Hepatic stellate cell (primary cell): ENCODE results near the gene PTPRQ.
"Not testable (repeated sequence)": the region's sequence is repeated elsewhere in the genome, so short reads cannot be mapped to it uniquely, and the experiment has no call there.

Experiments
- DNase-seq: peaks from one replicate; pipeline ENCODE4 v3.0.0; 2011; ENCODE audit warnings: low spot score

Gene PTPRQ

GRCh38 chr12:80636832-80637231, 192.8 kb downstream of the PTPRQ start:
- no peak for DNase-seq

- no peak for DNase-seq
Measured at GRCh38 chr12:80641936-80642335, 197.9 kb downstream of the PTPRQ start.

- no peak for DNase-seq
Measured at GRCh38 chr12:80643961-80644360, 199.9 kb downstream of the PTPRQ start.

GRCh38 chr12:80648881-80649280, 204.8 kb downstream of the PTPRQ start:
- peak; percentile 12 for DNase-seq

GRCh38 chr12:80655751-80656150, 211.7 kb downstream of the PTPRQ start:
- no peak for DNase-seq

GRCh38 chr12:80659512-80660063, 215.6 kb downstream of the PTPRQ start:
- DNase-seq = no peak

- no peak for DNase-seq
Measured at GRCh38 chr12:80662586-80662985, 218.6 kb downstream of the PTPRQ start.

GRCh38 chr12:80670214-80670613, 226.2 kb downstream of the PTPRQ start:
- DNase-seq = no peak

GRCh38 chr12:80676042-80676636, 232.1 kb downstream of the PTPRQ start:
- not testable (repeated sequence) for DNase-seq

GRCh38 chr12:80676856-80677255, 232.8 kb downstream of the PTPRQ start:
- no peak for DNase-seq

- no peak for DNase-seq
Measured at GRCh38 chr12:80677994-80678393, 234.0 kb downstream of the PTPRQ start.

- DNase-seq = no peak
Measured at GRCh38 chr12:80679346-80680131, 235.5 kb downstream of the PTPRQ start.

GRCh38 chr12:80681287-80681686, 237.3 kb downstream of the PTPRQ start:
- no peak for DNase-seq

GRCh38 chr12:80681786-80682185, 237.8 kb downstream of the PTPRQ start:
- no peak for DNase-seq

GRCh38 chr12:80684077-80684495, 240.1 kb downstream of the PTPRQ start:
- no peak for DNase-seq

- DNase-seq = no peak
Measured at GRCh38 chr12:80690090-80690489, 246.1 kb downstream of the PTPRQ start.

GRCh38 chr12:80690513-80690912, 246.5 kb downstream of the PTPRQ start:
- DNase-seq = no peak

- no peak for DNase-seq
Measured at GRCh38 chr12:80692114-80692513, 248.1 kb downstream of the PTPRQ start.

- no peak for DNase-seq
Measured at GRCh38 chr12:80697270-80697887, 253.3 kb downstream of the PTPRQ start.

GRCh38 chr12:80698256-80698655, 254.2 kb downstream of the PTPRQ start:
- DNase-seq = no peak

- DNase-seq = no peak
Measured at GRCh38 chr12:80698847-80699542, 255.0 kb downstream of the PTPRQ start.

GRCh38 chr12:80700327-80700726, 256.3 kb downstream of the PTPRQ start:
- no peak for DNase-seq
